ENCODE results near the gene DRAXIN.
A peak's percentile ranks its signal among the peaks of the same experiment; 100 is the strongest.

Gene DRAXIN

DNA sequence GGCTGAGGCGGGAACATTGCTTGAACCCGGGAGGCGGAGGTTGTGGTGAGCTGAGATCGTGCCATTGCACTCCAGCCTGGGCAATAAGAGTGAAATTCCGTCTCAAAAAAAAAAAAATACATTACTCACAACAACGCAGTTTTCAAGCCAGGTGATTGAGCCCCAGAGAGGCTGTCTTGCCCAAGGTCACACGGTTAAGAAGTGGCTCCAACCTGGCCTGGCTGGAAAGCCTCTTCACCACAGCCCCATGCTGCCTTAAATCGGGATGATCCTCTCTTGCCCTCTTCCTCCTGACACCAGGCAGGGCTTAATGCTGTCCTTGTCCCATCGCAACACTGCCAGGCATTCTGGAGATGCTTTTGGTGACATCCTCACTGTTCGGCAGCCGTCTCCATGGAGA, 21.6 kb downstream of the DRAXIN start:
- H3K4me3 ChIP-seq (ENCODE audit: low read length): no peak overlapping the region
- no peak overlapping the region for H3K27ac ChIP-seq (ENCODE audit: low read length)
- H3K9ac ChIP-seq (ENCODE audit: low read length): no peak overlapping the region
- H3K27me3 ChIP-seq (ENCODE audit: low read depth, low read length): no peaks in the 10 kb centered on the region
- no peak overlapping the region for H2AFZ ChIP-seq (ENCODE audit: low read depth, low read length)
- H3K79me2 ChIP-seq (ENCODE audit: low read length): no peaks in the 10 kb centered on the region
- H3K36me3 ChIP-seq (replicated peaks; ENCODE audit: low read depth, low read length): no peaks in the 10 kb centered on the region
- no peaks in the 10 kb centered on the region for H4K20me1 ChIP-seq (ENCODE audit: insufficient read depth, low read length)
- TF ChIP-seq EZH2phosphoT487 (IDR thresholded peaks at IDR 0.05; ENCODE audit: low read depth): no peak
- TF ChIP-seq, protein P1, sequence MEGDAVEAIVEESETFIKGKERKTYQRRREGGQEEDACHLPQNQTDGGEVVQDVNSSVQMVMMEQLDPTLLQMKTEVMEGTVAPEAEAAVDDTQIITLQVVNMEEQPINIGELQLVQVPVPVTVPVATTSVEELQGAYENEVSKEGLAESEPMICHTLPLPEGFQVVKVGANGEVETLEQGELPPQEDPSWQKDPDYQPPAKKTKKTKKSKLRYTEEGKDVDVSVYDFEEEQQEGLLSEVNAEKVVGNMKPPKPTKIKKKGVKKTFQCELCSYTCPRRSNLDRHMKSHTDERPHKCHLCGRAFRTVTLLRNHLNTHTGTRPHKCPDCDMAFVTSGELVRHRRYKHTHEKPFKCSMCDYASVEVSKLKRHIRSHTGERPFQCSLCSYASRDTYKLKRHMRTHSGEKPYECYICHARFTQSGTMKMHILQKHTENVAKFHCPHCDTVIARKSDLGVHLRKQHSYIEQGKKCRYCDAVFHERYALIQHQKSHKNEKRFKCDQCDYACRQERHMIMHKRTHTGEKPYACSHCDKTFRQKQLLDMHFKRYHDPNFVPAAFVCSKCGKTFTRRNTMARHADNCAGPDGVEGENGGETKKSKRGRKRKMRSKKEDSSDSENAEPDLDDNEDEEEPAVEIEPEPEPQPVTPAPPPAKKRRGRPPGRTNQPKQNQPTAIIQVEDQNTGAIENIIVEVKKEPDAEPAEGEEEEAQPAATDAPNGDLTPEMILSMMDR (IDR thresholded peaks at IDR 0.05; ENCODE audit: low read depth, low read length): no peak
- H3K9me3 ChIP-seq (ENCODE audit: insufficient read depth, low read length): no peaks in the 10 kb centered on the region
- H3K4me2 ChIP-seq (ENCODE audit: low read length): no peak overlapping the region
- H3K4me1 ChIP-seq (ENCODE audit: low read length): no peaks in the 10 kb centered on the region

DNA sequence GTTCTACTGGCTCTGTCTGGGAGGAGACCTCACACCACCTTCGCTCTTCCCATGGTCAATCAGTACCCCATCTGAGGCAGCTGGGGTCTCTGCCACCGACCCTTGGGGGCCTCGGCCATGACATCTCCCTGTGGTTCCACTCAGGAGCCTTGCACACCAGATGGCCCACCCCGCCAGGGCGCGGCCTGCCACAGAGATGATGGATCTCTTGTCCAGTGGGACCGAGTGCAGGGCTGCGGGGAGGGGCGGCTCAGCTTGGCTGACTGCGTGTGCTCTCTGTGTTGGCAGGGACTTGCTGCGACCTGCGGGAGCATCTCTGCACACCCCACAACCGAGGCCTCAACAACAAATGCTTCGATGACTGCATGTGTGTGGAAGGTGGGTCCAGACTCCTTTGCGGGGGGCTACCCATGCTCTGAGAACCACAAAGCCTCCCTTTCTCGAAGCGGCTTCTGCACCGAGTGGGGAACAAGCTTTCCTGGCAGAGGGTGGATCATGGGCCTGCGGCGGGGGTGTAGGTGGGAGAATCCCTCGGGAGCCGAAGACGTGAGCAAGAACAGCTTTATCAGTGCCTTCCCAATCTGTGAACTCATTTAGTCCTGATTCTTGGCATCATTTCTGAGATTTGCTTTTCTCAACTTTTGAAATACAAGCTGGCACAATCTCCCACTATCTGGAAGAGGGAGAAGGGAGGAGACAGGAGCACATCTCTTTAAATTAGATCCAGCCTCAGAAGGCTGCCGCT, 23.5 kb downstream of the DRAXIN start:
- no peaks in the 10 kb centered on the region for H3K4me1 ChIP-seq (ENCODE audit: low read length)
- no peak overlapping the region for H3K9ac ChIP-seq (ENCODE audit: low read length)
- no peaks in the 10 kb centered on the region for H3K27me3 ChIP-seq (ENCODE audit: low read depth, low read length)
- H4K20me1 ChIP-seq (ENCODE audit: insufficient read depth, low read length): no peaks in the 10 kb centered on the region
- no peaks in the 10 kb centered on the region for H3K79me2 ChIP-seq (ENCODE audit: low read length)
- H3K9me3 ChIP-seq (ENCODE audit: insufficient read depth, low read length): no peaks in the 10 kb centered on the region
- no peak overlapping the region for H3K27ac ChIP-seq (ENCODE audit: low read length)
- H3K4me3 ChIP-seq (ENCODE audit: low read length): no peak overlapping the region
- H3K36me3 ChIP-seq (replicated peaks; ENCODE audit: low read depth, low read length): no peaks in the 10 kb centered on the region
- TF ChIP-seq, protein P1 (IDR thresholded peaks at IDR 0.05; ENCODE audit: low read depth, low read length): no peak
- TF ChIP-seq EZH2phosphoT487 (IDR thresholded peaks at IDR 0.05; ENCODE audit: low read depth): no peak
- no peak overlapping the region for H2AFZ ChIP-seq (ENCODE audit: low read depth, low read length)
- H3K4me2 ChIP-seq (ENCODE audit: low read length): no peak overlapping the region

DNA sequence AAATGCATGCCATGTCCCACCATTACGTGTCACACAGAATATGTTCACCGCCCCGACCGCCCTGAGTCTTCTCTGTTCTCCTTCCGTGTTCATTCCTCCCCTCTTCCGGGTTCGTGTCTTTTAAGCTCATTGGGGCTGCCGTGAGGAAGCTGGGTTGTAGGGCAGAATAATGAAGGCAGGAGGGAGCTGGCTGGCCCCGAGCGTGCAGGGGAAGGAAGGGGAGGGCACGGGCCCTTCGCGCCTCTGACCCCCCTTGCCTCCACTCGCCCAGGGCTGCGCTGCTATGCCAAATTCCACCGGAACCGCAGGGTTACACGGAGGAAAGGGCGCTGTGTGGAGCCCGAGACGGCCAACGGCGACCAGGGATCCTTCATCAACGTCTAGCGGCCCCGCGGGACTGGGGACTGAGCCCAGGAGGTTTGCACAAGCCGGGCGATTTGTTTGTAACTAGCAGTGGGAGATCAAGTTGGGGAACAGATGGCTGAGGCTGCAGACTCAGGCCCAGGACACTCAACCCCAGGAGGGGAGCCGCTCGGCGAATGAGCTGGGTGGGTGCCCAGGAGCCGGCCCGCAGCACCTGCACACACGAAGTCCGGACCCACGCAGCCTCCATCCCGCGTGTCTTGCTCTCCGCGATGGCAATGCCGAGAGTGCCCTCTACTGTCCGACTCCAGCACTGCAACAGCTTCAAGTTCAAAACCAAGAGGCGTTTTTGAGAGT, 28.0 kb downstream of the DRAXIN start:
- TF ChIP-seq, protein P1 (IDR thresholded peaks at IDR 0.05; ENCODE audit: low read depth, low read length): peak; percentile 86
- no peak for TF ChIP-seq EZH2phosphoT487 (IDR thresholded peaks at IDR 0.05; ENCODE audit: low read depth)
- Histone ChIP-seq H3K4me3 (ENCODE audit: low read length) (peak overlapping the region; percentile 67), H3K27me3 (ENCODE audit: low read depth, low read length) (no peaks in the 10 kb centered on the region), H3K4me2 (ENCODE audit: low read length) (peak overlapping the region; percentile 72), H3K36me3 (replicated peaks; ENCODE audit: low read depth, low read length) (no peaks in the 10 kb centered on the region), H4K20me1 (ENCODE audit: insufficient read depth, low read length) (no peaks in the 10 kb centered on the region), H3K9me3 (ENCODE audit: insufficient read depth, low read length) (no peaks in the 10 kb centered on the region), H3K4me1 (ENCODE audit: low read length) (no peaks in the 10 kb centered on the region), H3K27ac (ENCODE audit: low read length) (no peak overlapping the region), H3K79me2 (ENCODE audit: low read length) (no peaks in the 10 kb centered on the region), H3K9ac (ENCODE audit: low read length) (peak overlapping the region; percentile 29; the same call in 1 of the 2 replicates), H2AFZ (ENCODE audit: low read depth, low read length) (peak overlapping the region; percentile 84; the same call in 1 of the 2 replicates)

DNA sequence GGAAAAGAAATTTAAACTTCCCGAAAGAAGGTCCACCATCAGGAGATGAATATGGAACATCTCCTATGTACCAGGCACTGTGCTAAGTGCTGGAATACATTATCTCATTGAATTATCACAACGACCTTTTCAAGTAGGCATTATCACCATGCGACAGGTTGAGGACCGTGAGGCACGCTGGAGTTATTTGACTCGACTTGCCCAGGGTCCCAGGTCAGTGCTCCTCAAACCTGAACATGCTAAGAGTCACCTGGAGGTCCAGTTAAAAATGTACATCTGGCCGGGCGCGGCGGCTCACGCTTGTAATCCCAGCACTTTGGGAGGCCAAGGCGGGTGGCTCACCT, 28.5 kb downstream of the DRAXIN start:
- H2AFZ ChIP-seq (ENCODE audit: low read depth, low read length): 0 out of 2 replicates have a peak overlapping the region, but pooled peaks have one; percentile 84
- H3K79me2 ChIP-seq (ENCODE audit: low read length): no peaks in the 10 kb centered on the region
- H3K27me3 ChIP-seq (ENCODE audit: low read depth, low read length): no peaks in the 10 kb centered on the region
- TF ChIP-seq, protein P1 (IDR thresholded peaks at IDR 0.05; ENCODE audit: low read depth, low read length): no peak
- TF ChIP-seq EZH2phosphoT487 (IDR thresholded peaks at IDR 0.05; ENCODE audit: low read depth): no peak
- H3K4me3 ChIP-seq (ENCODE audit: low read length): no peak overlapping the region
- H3K4me1 ChIP-seq (ENCODE audit: low read length): no peaks in the 10 kb centered on the region
- no peak overlapping the region for H3K9ac ChIP-seq (ENCODE audit: low read length)
- H3K9me3 ChIP-seq (ENCODE audit: insufficient read depth, low read length): no peaks in the 10 kb centered on the region
- H3K4me2 ChIP-seq (ENCODE audit: low read length): peak overlapping the region; percentile 72; the same call in 1 of the 2 replicates
- H4K20me1 ChIP-seq (ENCODE audit: insufficient read depth, low read length): no peaks in the 10 kb centered on the region
- no peak overlapping the region for H3K27ac ChIP-seq (ENCODE audit: low read length)
- H3K36me3 ChIP-seq (replicated peaks; ENCODE audit: low read depth, low read length): no peaks in the 10 kb centered on the region
